Heart right ventricle (tissue), 16 donors: ENCODE measurements around the gene TMEM242. TPM values are rescaled to one million over a fixed set of nuclear protein-coding genes. Genes with fewer than 3 reads are reported as not detected.

ENCODE experiments used
- ATAC-seq, 8 donors: fragments of 200-7000 bp; cut with Tn5 transposase; one replicate each; pipeline ENCODE4 v1.9.1; 2020; ENCODE audit warnings: mild to moderate bottlenecking in 8 of 8, moderate library complexity in 8 of 8, moderate number of reproducible peaks in 1 of 8
- DNase-seq, 2 donors: peaks; one replicate each; pipeline ENCODE4 v3.0.0-alpha.2; 2020
- H3K27ac ChIP-seq, 10 donors: fragments of 200-600 bp; sonication (generic) in 2 of 10; one replicate each; pipeline versions ENCODE4 v1.5.0 to v1.8.0; 2020 to 2022; ENCODE audit warnings: mild to moderate bottlenecking in 3 of 10
- H3K27me3 ChIP-seq, 7 donors: fragments of 200-600 bp; one replicate each; pipeline ENCODE4 v1.8.0; 2021 to 2022; ENCODE audit warnings: mild to moderate bottlenecking in 2 of 7
- H3K36me3 ChIP-seq, 9 donors: fragments of 200-600 bp; sonication (generic) in 1 of 9; one replicate each; pipeline versions ENCODE4 v1.5.0 to v1.8.0; 2020 to 2022; ENCODE audit warnings: mild to moderate bottlenecking in 2 of 9
- H3K4me1 ChIP-seq, 9 donors: fragments of 200-600 bp; sonication (generic) in 1 of 9; one replicate each; pipeline versions ENCODE4 v1.5.0 to v1.8.0; 2020 to 2022; ENCODE audit warnings: mild to moderate bottlenecking in 4 of 9
- H3K4me3 ChIP-seq, 10 donors: fragments of 200-600 bp; sonication (generic) in 2 of 10; one replicate each; pipeline versions ENCODE4 v1.5.0 to v1.8.0; 2020 to 2022; ENCODE audit warnings: mild to moderate bottlenecking in 7 of 10, moderate library complexity in 2 of 10
- H3K9me3 ChIP-seq, 11 donors: fragments of 200-600 bp in 10 of 11; sonication (generic) in 2 of 11; one replicate each; pipeline versions ENCODE4 v1.5.0 to v1.8.0; 2013 to 2022; ENCODE audit warnings: mild to moderate bottlenecking in 2 of 11, control low read depth in 1 of 11, moderate library complexity in 1 of 11
- CTCF ChIP-seq, 9 donors: fragments of 200-600 bp; sonication (generic) in 2 of 9; IDR thresholded peaks; one replicate each; pipeline versions ENCODE4 v1.5.0 to v1.8.0; 2021 to 2022; ENCODE audit warnings: antibody characterized with exemption in 9 of 9, mild to moderate bottlenecking in 5 of 9, moderate library complexity in 1 of 9
- WGBS, 2 donors: extraction: QIAGEN DNeasy Blood & Tissue Kit; methylation state at CpG; one replicate each; pipeline ENCODE4 v1.1.7; 2013; ENCODE audit warnings: inconsistent platforms in 1 of 2; 5-methylcytosine and 5-hydroxymethylcytosine counted together
- intact Hi-C, 10 donors: fragments of 100-400 bp; cut with DNase I; formaldehyde crosslinking; loops; one replicate each; pipeline versions ENCODE4 v1.11.1 to v1.14.2; 2022
- polyA plus RNA-seq, 2 donors: library from polyadenylated mRNA; stranded (reverse); fragments of 200-250 nt; gene quantifications; one replicate each; pipeline ENCODE4 v1.2.3, GENCODE V29; 2013
- total RNA-seq, 10 donors: library from RNA; stranded (reverse); fragmentation: NEBNext Ultra II Directional in 3 of 10; extraction: Animal tissue kit (Norgen Biotek cat#: 25700) in 3 of 10; gene quantifications; one replicate each; pipeline versions ENCODE4 v1.2.1 to v1.2.4, GENCODE V29; 2021 to 2023
- donor health status: Arrhythmogenic right ventricular cardiomyopathy.
- donor health status: ischemic (EF 13 %, LVEDD 7.1; RV severe dilation, severe dysfunction).
- donor health status: healthy with polysubstance abuse.
- donor health status: DM: no; HTN: yes; CAD: no.
- donor health status: DM: no; HTN: no; CAD: no.
- donor health status: ischemic (EF 25% LVEDD 6.9; RV normal size, moderate dysfunction).
- donor health status: ischemic (EF 25% LVEDD 5.7; RV mildly dilated, moderate dysfunction).
- donor health status: healthy.
- donor health status: DM: yes; HTN: yes; CAD: no.
- donor health status: Ischemic cardiomyopathy.
- donor health status: ischemic (EF 35%, LVEDD 5.7; RV mildly dilated, moderate dysfunction).
- donor health status: nonischemic (EF 11% LVEDD 7.7; RV severe dilation, severe dysfunction).
- donor health status: DM: yes; HTN: yes; CAD: no.
- donor health status: PGD.
- donor health status: ischemic (EF 29% LVEDD 5.4; RV normal size, mild dysfunction).
- donor health status: nonischemic (EF 23%, LVEDD 6.1; RV moderate dilation, normal function).

TMEM242 gene
- total and polyA plus RNA-seq, 12 donors = 8.9 to 18.7 (median 16.2) TPM

- Histone ChIP-seq H3K4me1 (peaks cover 5 to 52% (median 21%) of the 10 kb centered on the region in 9 donors), H3K4me3 (no peak overlapping the region), H3K27ac (peak overlapping the region in 3 of 10 donors; percentile 83 to 89 (median 89)), H3K9me3 (no peaks in the 10 kb centered on the region), H3K36me3 (no peaks in the 10 kb centered on the region), H3K27me3 (no peaks in the 10 kb centered on the region)
- TF ChIP-seq CTCF (IDR thresholded peaks at IDR 0.05) = no peak
- ATAC-seq (no peak), DNase-seq (no peak)
- WGBS, 2 donors = 81 to 89% methylated on average over 19 of the region's 19 CpGs
- intact Hi-C loops = loop anchor here (5.0 to 10.0 kb wide), 11 partner anchors 36 to 1958 kb away; partner anchors contain the start of gene TFB1M (in 1 of the 10)
Measured at GRCh38 chr6:157272866-157273755, 50.2 kb downstream of the TMEM242 start.

DNA sequence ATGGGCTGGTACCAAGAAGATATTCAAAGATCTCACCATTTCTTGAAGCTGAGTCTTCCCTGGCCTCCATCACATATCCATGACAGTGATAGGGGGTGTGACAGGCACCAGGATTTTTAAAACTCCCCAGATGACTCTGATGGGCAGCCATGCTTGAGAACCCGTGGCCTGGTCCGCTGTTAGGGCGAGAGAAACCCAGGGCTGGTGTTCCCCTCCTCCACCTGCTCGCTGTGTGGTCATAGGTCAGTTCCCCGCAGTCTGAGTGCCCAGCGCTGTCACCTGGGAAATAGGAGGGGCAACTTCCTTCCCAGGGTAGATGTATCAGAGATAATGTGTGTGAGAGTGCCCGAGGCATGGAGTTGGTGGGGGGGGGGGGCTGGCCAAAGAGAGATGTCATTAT lies 50.9 kb downstream of the TMEM242 start:
- TF ChIP-seq CTCF (IDR thresholded peaks at IDR 0.05) = no peak
- no peak for ATAC-seq
- Histone ChIP-seq H3K27ac (peak overlapping the region in 1 of 10 donors; percentile 17), H3K4me3 (no peak overlapping the region), H3K36me3 (no peaks in the 10 kb centered on the region), H3K27me3 (no peaks in the 10 kb centered on the region), H3K9me3 (no peaks in the 10 kb centered on the region), H3K4me1 (peaks cover 8 to 60% (median 28%) of the 10 kb centered on the region in 9 donors)
- WGBS, 2 donors = 80 to 87% methylated on average over 7 of the region's 7 CpGs
- no peak for DNase-seq
- intact Hi-C loops = loop anchor here (5.0 to 10.0 kb wide), 11 partner anchors 35 to 1958 kb away; partner anchors contain the start of gene TFB1M (in 1 of the 10)

DNA sequence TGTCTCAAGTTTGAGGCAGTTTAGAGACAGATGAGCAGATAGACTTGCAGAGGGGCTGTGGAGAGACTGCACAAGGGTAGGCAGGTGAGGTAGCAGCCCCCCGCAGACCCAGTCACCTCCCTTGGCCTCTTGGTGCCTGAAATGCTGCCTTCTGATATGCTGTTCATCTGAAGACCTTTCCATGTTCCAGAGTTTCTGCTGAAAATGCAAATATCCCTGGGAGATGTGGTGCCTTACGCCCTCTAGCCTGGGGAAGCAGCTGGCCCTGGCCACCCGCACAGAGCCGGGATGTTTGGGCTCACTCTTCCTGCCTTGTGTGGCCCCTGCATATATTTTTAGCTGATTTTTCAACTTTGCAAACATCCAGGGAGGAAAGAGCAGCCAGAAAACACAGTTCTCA lies 51.4 kb downstream of the TMEM242 start:
- Histone ChIP-seq H3K9me3 (no peaks in the 10 kb centered on the region), H3K36me3 (no peaks in the 10 kb centered on the region), H3K27ac (peak overlapping the region in 1 of 10 donors; percentile 17), H3K4me3 (no peak overlapping the region), H3K4me1 (peaks cover 8 to 64% (median 33%) of the 10 kb centered on the region in 9 donors), H3K27me3 (no peaks in the 10 kb centered on the region)
- no peak for DNase-seq
- intact Hi-C loops = loop anchor here (5.0 to 10.0 kb wide), 11 partner anchors 35 to 1957 kb away; partner anchors contain the start of gene TFB1M (in 1 of the 10)
- no peak for ATAC-seq
- TF ChIP-seq CTCF (IDR thresholded peaks at IDR 0.05) = peak in 1 of 9 donors; percentile 16
- WGBS, 2 donors = 77% methylated on average over 4 of the region's 4 CpGs

DNA sequence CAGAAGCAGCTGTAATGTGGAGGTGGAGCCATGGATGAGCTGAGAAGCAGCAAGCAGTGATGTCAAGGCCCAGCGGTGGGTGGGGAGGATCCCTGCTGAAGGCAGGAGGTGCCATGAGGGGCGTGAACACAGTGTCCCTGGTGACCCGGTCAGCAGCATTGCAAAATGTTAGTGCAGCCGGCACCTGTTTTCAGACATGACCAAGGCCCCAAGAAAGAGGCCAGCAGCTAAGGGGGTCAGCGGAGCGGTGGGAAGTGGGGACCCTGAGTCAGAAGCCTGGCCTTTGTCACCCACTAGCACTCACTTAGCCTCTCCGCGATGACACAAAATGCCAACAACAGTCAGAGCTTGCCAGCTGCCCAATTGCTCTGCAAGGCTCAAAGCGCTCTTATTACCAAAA lies 51.9 kb downstream of the TMEM242 start:
- 96 to 98% methylated on average over 9 of the region's 9 CpGs for WGBS, 2 donors
- no peak for DNase-seq
- no peaks in the 10 kb centered on the region for H3K36me3 ChIP-seq
- no peaks in the 10 kb centered on the region for H3K9me3 ChIP-seq
- no peak for TF ChIP-seq CTCF (IDR thresholded peaks at IDR 0.05)
- ATAC-seq = no peak
- H3K27me3 ChIP-seq = no peaks in the 10 kb centered on the region
- H3K4me1 ChIP-seq = peaks cover 8 to 66% (median 34%) of the 10 kb centered on the region in 9 donors
- H3K27ac ChIP-seq = no peak overlapping the region
- H3K4me3 ChIP-seq = no peak overlapping the region
- intact Hi-C loops = loop anchor here (5.0 to 10.0 kb wide), 11 partner anchors 34 to 1957 kb away; partner anchors contain the start of gene TFB1M (in 1 of the 10)
